DND-41 (cell line): ENCODE measurements around the gene ZNF70.

Experiments used
- EZH2 ChIP-seq: IDR thresholded peaks from 3 replicates; pipeline ENCODE4 v1.6.1; 2012; ENCODE audit warnings: borderline replicate concordance, low read depth, mild to moderate bottlenecking, moderate library complexity, low read length, inconsistent platforms; ENCODE audit not compliant: severe bottlenecking
- TF ChIP-seq, protein P1 (sequence below): IDR thresholded peaks from 2 replicates; pipeline ENCODE4 v1.5.1; 2012; ENCODE audit warnings: borderline replicate concordance, low read length, moderate library complexity, mild to moderate bottlenecking; ENCODE audit not compliant: poor library complexity, severe bottlenecking; ENCODE audit errors: extremely low read depth

DNA sequence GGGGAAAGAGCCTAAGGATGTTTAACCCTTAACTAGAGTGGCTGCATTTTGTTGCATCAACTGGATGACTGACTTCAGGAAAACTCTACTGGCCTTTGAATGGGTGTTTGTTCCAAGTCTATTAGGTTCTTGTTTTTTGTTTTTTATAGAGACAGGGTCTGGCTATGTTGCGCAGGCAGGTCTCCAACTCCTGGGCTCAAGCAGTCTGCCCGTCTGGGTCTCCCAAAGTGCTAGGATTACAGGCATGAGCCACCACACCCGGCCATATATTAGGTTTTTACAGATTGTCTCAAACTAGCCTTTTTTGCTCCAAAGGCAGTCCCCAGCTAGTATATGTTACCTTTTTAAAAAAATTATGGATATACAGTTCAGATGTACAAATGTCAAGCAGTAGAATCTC is 37.0 kb upstream of the ZNF70 start:
- TF ChIP-seq, protein P1, sequence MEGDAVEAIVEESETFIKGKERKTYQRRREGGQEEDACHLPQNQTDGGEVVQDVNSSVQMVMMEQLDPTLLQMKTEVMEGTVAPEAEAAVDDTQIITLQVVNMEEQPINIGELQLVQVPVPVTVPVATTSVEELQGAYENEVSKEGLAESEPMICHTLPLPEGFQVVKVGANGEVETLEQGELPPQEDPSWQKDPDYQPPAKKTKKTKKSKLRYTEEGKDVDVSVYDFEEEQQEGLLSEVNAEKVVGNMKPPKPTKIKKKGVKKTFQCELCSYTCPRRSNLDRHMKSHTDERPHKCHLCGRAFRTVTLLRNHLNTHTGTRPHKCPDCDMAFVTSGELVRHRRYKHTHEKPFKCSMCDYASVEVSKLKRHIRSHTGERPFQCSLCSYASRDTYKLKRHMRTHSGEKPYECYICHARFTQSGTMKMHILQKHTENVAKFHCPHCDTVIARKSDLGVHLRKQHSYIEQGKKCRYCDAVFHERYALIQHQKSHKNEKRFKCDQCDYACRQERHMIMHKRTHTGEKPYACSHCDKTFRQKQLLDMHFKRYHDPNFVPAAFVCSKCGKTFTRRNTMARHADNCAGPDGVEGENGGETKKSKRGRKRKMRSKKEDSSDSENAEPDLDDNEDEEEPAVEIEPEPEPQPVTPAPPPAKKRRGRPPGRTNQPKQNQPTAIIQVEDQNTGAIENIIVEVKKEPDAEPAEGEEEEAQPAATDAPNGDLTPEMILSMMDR: no peak
- no peak for TF ChIP-seq EZH2
